Measurements from ENCODE around the gene CYB561A3. TPM values are rescaled to one million over a fixed set of nuclear protein-coding genes. Genes with fewer than 3 reads are reported as not detected.

CYB561A3 gene
- total RNA-seq, 1 donor = 151 TPM

GRCh38 chr11:61309141-61309540, 52.5 kb downstream of the CYB561A3 start:
- no peak for TF ChIP-seq CTCF (IDR thresholded peaks at IDR 0.05; ENCODE audit: extremely low read depth, low read depth, low read length)

GRCh38 chr11:61307354-61307753, 54.3 kb downstream of the CYB561A3 start:
- no peak overlapping the region for H3K4me2 ChIP-seq (ENCODE audit: insufficient read depth, low read length)
- H4K20me1 ChIP-seq (ENCODE audit: insufficient read depth, low read length) = peaks cover 51% of the 10 kb centered on the region
- no peaks in the 10 kb centered on the region for H3K9me3 ChIP-seq (ENCODE audit: low read depth, low read length)
- peaks cover 93% of the 10 kb centered on the region for H3K36me3 ChIP-seq (ENCODE audit: insufficient read depth, low read length)
- DNase-seq (ENCODE audit: insufficient read length, low spot score, missing footprints) = no peak
- H3K27ac ChIP-seq (ENCODE audit: low read depth, low read length) = no peak overlapping the region
- no peaks in the 10 kb centered on the region for H3K4me1 ChIP-seq (ENCODE audit: insufficient read depth, low read length)
- no peaks in the 10 kb centered on the region for H3K27me3 ChIP-seq (ENCODE audit: insufficient read depth, low read length)
- no peak overlapping the region for H2AFZ ChIP-seq (ENCODE audit: low read length)
- H3K79me2 ChIP-seq (ENCODE audit: insufficient read depth, low read length) = peaks cover 3% of the 10 kb centered on the region
- no peak for TF ChIP-seq CTCF (IDR thresholded peaks at IDR 0.05; ENCODE audit: extremely low read depth, low read depth, low read length)
- no peak overlapping the region for H3K4me3 ChIP-seq (ENCODE audit: insufficient read depth, low read length)

More at GRCh38 chr11:61309141-61309540, 52.5 kb downstream of the CYB561A3 start:
- Histone ChIP-seq H4K20me1 (ENCODE audit: insufficient read depth, low read length) (peaks cover 48% of the 10 kb centered on the region), H3K27me3 (ENCODE audit: insufficient read depth, low read length) (no peaks in the 10 kb centered on the region), H3K27ac (ENCODE audit: low read depth, low read length) (no peak overlapping the region), H2AFZ (ENCODE audit: low read length) (no peak overlapping the region), H3K9me3 (ENCODE audit: low read depth, low read length) (no peaks in the 10 kb centered on the region), H3K4me3 (ENCODE audit: insufficient read depth, low read length) (no peak overlapping the region), H3K4me2 (ENCODE audit: insufficient read depth, low read length) (no peak overlapping the region), H3K36me3 (ENCODE audit: insufficient read depth, low read length) (peaks cover 93% of the 10 kb centered on the region), H3K79me2 (ENCODE audit: insufficient read depth, low read length) (peaks cover 3% of the 10 kb centered on the region), H3K4me1 (ENCODE audit: insufficient read depth, low read length) (no peaks in the 10 kb centered on the region)
- DNase-seq (ENCODE audit: insufficient read length, low spot score, missing footprints) = no peak

- Histone ChIP-seq H3K9me3 (ENCODE audit: low read depth, low read length) (no peaks in the 10 kb centered on the region), H3K4me2 (ENCODE audit: insufficient read depth, low read length) (no peak overlapping the region), H3K4me1 (ENCODE audit: insufficient read depth, low read length) (no peaks in the 10 kb centered on the region), H3K27ac (ENCODE audit: low read depth, low read length) (no peak overlapping the region), H3K4me3 (ENCODE audit: insufficient read depth, low read length) (no peak overlapping the region), H3K36me3 (ENCODE audit: insufficient read depth, low read length) (peaks cover 93% of the 10 kb centered on the region), H4K20me1 (ENCODE audit: insufficient read depth, low read length) (peaks cover 58% of the 10 kb centered on the region), H3K27me3 (ENCODE audit: insufficient read depth, low read length) (no peaks in the 10 kb centered on the region), H3K79me2 (ENCODE audit: insufficient read depth, low read length) (peaks cover 3% of the 10 kb centered on the region), H2AFZ (ENCODE audit: low read length) (no peak overlapping the region)
- DNase-seq (ENCODE audit: insufficient read length, low spot score, missing footprints) = no peak
- TF ChIP-seq CTCF (IDR thresholded peaks at IDR 0.05; ENCODE audit: extremely low read depth, low read depth, low read length) = no peak
Observed at GRCh38 chr11:61306221-61306620, 55.5 kb downstream of the CYB561A3 start.

GRCh38 chr11:61305417-61305816, 56.3 kb downstream of the CYB561A3 start:
- H3K4me3 ChIP-seq (ENCODE audit: insufficient read depth, low read length) = no peak overlapping the region
- no peak for TF ChIP-seq CTCF (IDR thresholded peaks at IDR 0.05; ENCODE audit: extremely low read depth, low read depth, low read length)
- H3K27ac ChIP-seq (ENCODE audit: low read depth, low read length) = no peak overlapping the region
- H3K27me3 ChIP-seq (ENCODE audit: insufficient read depth, low read length) = no peaks in the 10 kb centered on the region
- no peaks in the 10 kb centered on the region for H3K9me3 ChIP-seq (ENCODE audit: low read depth, low read length)
- peaks cover 3% of the 10 kb centered on the region for H3K79me2 ChIP-seq (ENCODE audit: insufficient read depth, low read length)
- no peaks in the 10 kb centered on the region for H3K4me1 ChIP-seq (ENCODE audit: insufficient read depth, low read length)
- H3K4me2 ChIP-seq (ENCODE audit: insufficient read depth, low read length) = no peak overlapping the region
- no peak for DNase-seq (ENCODE audit: insufficient read length, low spot score, missing footprints)
- H2AFZ ChIP-seq (ENCODE audit: low read length) = no peak overlapping the region
- peaks cover 93% of the 10 kb centered on the region for H3K36me3 ChIP-seq (ENCODE audit: insufficient read depth, low read length)
- H4K20me1 ChIP-seq (ENCODE audit: insufficient read depth, low read length) = peaks cover 58% of the 10 kb centered on the region

All from osteoblast (primary cell).